ENCODE results near the gene EME1. TPM values are rescaled to one million over a fixed set of nuclear protein-coding genes. Genes with fewer than 3 reads are reported as not detected.

Gene EME1
- total and polyA plus RNA-seq, 2 of the 4 experiments (the other 2 are of a cell fraction), result 9.1 to 9.4 TPM

- Histone ChIP-seq H3K4me3 (ENCODE audit: insufficient read depth, low read depth, low read length) (no peak overlapping the region), H3K27me3 (ENCODE audit: control insufficient read depth, insufficient read depth, low read length) (no peaks in the 10 kb centered on the region), H2BK5ac (ENCODE audit: low read depth, low read length, poor library complexity, severe bottlenecking) (no peak overlapping the region), H4K91ac (ENCODE audit: insufficient read depth, low read depth, low read length) (no peak overlapping the region), H3K9me1 (ENCODE audit: insufficient read depth, low read length) (peaks cover 9% of the 10 kb centered on the region; the same call in 1 of the 2 replicates), H3K27ac (ENCODE audit: insufficient read depth, low read length) (no peak overlapping the region), H3K9ac (ENCODE audit: low read depth, low read length) (no peak overlapping the region), H3K56ac (ENCODE audit: extremely low read depth, insufficient read depth, low read length) (no peak overlapping the region), H3K14ac (replicated peaks; ENCODE audit: low read depth, low read length) (no peak overlapping the region), H2BK120ac (ENCODE audit: low read depth, low read length) (no peak overlapping the region), H3K9me3 (ENCODE audit: control insufficient read depth, insufficient read depth, low read length) (no peaks in the 10 kb centered on the region), H3K4me2 (ENCODE audit: low read depth, low read length) (no peak overlapping the region), H2AK5ac (ENCODE audit: low read depth, low read length) (no peak overlapping the region), H3K79me1 (ENCODE audit: low read depth in 1 of 2, low read length in 2 of 2) (peaks cover 0 to 23% of the 10 kb centered on the region in 2 experiments; a peak in 1 of 4 replicates), H4K5ac (ENCODE audit: low read depth, low read length) (no peak overlapping the region), H3K4ac (ENCODE audit: low read depth, low read length) (no peak overlapping the region), H4K20me1 (ENCODE audit: insufficient read depth, low read length) (peaks cover 22% of the 10 kb centered on the region; the same call in 1 of the 2 replicates), H3K36me3 (ENCODE audit: control insufficient read depth, insufficient read depth, low read length) (peaks cover 51% of the 10 kb centered on the region), H2AFZ (replicated peaks; ENCODE audit: low read length, poor library complexity) (no peak overlapping the region), H2AK9ac (replicated peaks; ENCODE audit: low read depth, low read length, poor library complexity) (no peak overlapping the region), H3K4me1 (ENCODE audit: control insufficient read depth, insufficient read depth, low read length) (peaks cover 11% of the 10 kb centered on the region), H2BK20ac (ENCODE audit: low read depth, low read length) (no peak overlapping the region), H2BK15ac (ENCODE audit: low read depth, low read length) (no peak overlapping the region), H3K18ac (ENCODE audit: low read depth, low read length) (no peak overlapping the region), H3K23ac (ENCODE audit: low read depth, low read length) (no peak overlapping the region), H4K8ac (ENCODE audit: low read depth in 2 of 2, low read length in 2 of 2) (no peak overlapping the region)
- intact Hi-C loops (cut with micrococcal nuclease) (loop anchor here (1.0 kb wide), 1 partner anchor 116 kb away; the partner anchor contains the start of gene RSAD1), in situ Hi-C loops (cut with MboI; ENCODE audit: low sequenced_read_pairs) (no loop called here), dilution Hi-C loops (cut with HindIII; ENCODE audit: low sequenced_read_pairs, unreplicated experiment) (no loop called here)
- DNase-seq (no peak), ATAC-seq (ENCODE audit: low read depth) (no peak)
- POLR2A ChIA-PET (ENCODE audit: unreplicated experiment), result no interaction called here
- BruUV-seq (replicated peaks), result no TSS peak
- WGBS, 2 experiments (ENCODE audit: extremely low coverage in 2 of 2, insufficient read length in 1 of 2), result 80% methylated on average over 1 of the region's 7 CpGs; no CpG with 5 or more reads in 1 of the 2 experiments
- TF ChIP-seq RAD21 (IDR thresholded peaks at IDR 0.05; ENCODE audit: low read length), result no peak
- TF ChIP-seq MAZ (IDR thresholded peaks at IDR 0.05; ENCODE audit: borderline replicate concordance, low read depth, low read length), result no peak
- no peak for TF ChIP-seq USF2 (IDR thresholded peaks at IDR 0.05; ENCODE audit: low read depth, low read length)
- TF ChIP-seq NFE2L2 (IDR thresholded peaks at IDR 0.05; ENCODE audit: low read depth, low read length), result no peak
- no peak for TF ChIP-seq POLR2A (IDR thresholded peaks at IDR 0.05; ENCODE audit: low read depth, low read length)
- no peak for TF ChIP-seq FOS (IDR thresholded peaks at IDR 0.05; ENCODE audit: low read depth, low read length)
- no peak for TF ChIP-seq CTCF (conservative IDR thresholded peaks at IDR 0.05; ENCODE audit: low read depth, low read length)
- no peak for TF ChIP-seq CHD1 (IDR thresholded peaks at IDR 0.05; ENCODE audit: low read depth, low read length)
- TF ChIP-seq SMC3 (IDR thresholded peaks at IDR 0.05; ENCODE audit: low read depth, low read length), result no peak
- no peak for TF ChIP-seq ELK1 (IDR thresholded peaks at IDR 0.05; ENCODE audit: borderline replicate concordance, low read depth, low read length)
- no peak for TF ChIP-seq MXI1 (IDR thresholded peaks at IDR 0.05; ENCODE audit: borderline replicate concordance, low read depth, low read length)
- no peak for TF ChIP-seq BHLHE40 (IDR thresholded peaks at IDR 0.05; ENCODE audit: low read depth, low read length)
- TF ChIP-seq MAFK (IDR thresholded peaks at IDR 0.05; ENCODE audit: low read depth, low read length), result no peak
- CTCF ChIA-PET, result interaction anchor here (0.7 to 2.1 kb wide), 6 partner anchors 8 to 210 kb away, joined by 3 to 7 read pairs (median 4); no protein-coding TSS in a partner anchor
Measured at GRCh38 chr17:50362661-50363060, 10.4 kb upstream of the EME1 start.
